Subcutaneous adipose tissue (tissue), 4 donors: ENCODE measurements around the gene ZKSCAN4. TPM values are rescaled to one million over a fixed set of nuclear protein-coding genes. Genes with fewer than 3 reads are reported as not detected.

Experiments
- CTCF ChIP-seq: fragments of 450-650 bp; IDR thresholded peaks from one replicate; pipeline ENCODE4 v1.5.1; 2016; ENCODE audit warnings: low read depth, mild to moderate bottlenecking, control low read depth, antibody characterized with exemption, moderate library complexity
- total RNA-seq, 4 donors: library from RNA; depleted of rRNA; stranded (reverse); fragments of >200 nt; gene quantifications; one replicate each; pipeline ENCODE4 v1.1.0, GENCODE V29; 2016

Gene ZKSCAN4
- total RNA-seq, 4 donors from 2014 or later: 1.3 to 6.6 (median 5.3) TPM

- no peak for TF ChIP-seq CTCF
Observed at GRCh38 chr6:28264834-28265401, 12.8 kb upstream of the ZKSCAN4 start.

GRCh38 chr6:28263922-28264321 lies 11.9 kb upstream of the ZKSCAN4 start:
- no peak for TF ChIP-seq CTCF

- no peak for TF ChIP-seq CTCF
Observed at GRCh38 chr6:28258877-28259777, 7.1 kb upstream of the ZKSCAN4 start, which contains the start of gene NKAPL. Gene NKAPL, plus strand, starts transcription at chr6:28259297. Its CDS starts 75 bp downstream, at chr6:28259372.

- TF ChIP-seq CTCF: no peak
Observed at GRCh38 chr6:28257042-28257441, 5.0 kb upstream of the ZKSCAN4 start.

- no peak for TF ChIP-seq CTCF
Observed at GRCh38 chr6:28254121-28254519, 2.1 kb upstream of the ZKSCAN4 start.

GRCh38 chr6:28251661-28252008 lies 434 bp downstream of the ZKSCAN4 start:
- TF ChIP-seq CTCF: no peak

- no peak for TF ChIP-seq CTCF
Observed at GRCh38 chr6:28250747-28251146, 1.3 kb downstream of the ZKSCAN4 start.
